B cell (primary cell): ENCODE data around the gene MAGIX.

ENCODE experiments used
- EZH2 ChIP-seq: IDR thresholded peaks from 2 replicates; pipeline ENCODE4 v1.6.1; 2012; ENCODE audit warnings: borderline replicate concordance, low read depth, mild to moderate bottlenecking, moderate library complexity, low read length; ENCODE audit not compliant: insufficient read depth, poor library complexity, severe bottlenecking
- TF ChIP-seq, protein P1 (sequence below): fragments of 200-600 bp; IDR thresholded peaks from one replicate; pipeline ENCODE4 v1.8.0; 2022; ENCODE audit warnings: antibody characterized with exemption, mild to moderate bottlenecking

DNA sequence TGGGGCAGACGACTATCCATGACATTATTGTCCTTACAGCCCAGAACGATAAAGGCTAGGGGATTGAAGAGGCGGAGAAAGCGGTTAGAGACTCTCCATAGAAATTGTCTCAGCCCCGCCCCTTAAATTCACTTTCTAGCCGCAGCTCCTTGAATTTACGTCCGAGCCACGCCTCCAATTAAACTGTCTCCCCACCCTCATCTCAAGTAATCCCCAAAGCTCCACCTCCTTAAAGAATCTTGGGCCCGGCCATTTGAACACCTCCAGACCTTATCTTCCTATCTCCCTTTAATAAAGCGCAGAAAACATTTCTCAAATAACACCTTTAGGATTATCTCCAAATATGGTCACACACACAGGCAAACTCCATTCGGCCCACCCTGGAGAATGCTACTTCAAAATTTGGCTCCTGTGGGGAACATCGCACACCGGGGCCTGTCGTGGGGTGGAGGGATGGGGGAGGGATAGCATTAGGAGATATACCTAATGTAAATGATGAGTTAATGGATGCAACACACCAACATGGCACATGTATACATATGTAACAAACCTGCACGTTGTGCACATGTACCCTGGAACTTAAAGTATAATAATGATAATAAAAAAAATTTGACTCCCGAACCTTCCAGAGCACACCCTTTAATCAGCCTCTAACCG, 7.2 kb upstream of the MAGIX start:
- TF ChIP-seq, protein P1, sequence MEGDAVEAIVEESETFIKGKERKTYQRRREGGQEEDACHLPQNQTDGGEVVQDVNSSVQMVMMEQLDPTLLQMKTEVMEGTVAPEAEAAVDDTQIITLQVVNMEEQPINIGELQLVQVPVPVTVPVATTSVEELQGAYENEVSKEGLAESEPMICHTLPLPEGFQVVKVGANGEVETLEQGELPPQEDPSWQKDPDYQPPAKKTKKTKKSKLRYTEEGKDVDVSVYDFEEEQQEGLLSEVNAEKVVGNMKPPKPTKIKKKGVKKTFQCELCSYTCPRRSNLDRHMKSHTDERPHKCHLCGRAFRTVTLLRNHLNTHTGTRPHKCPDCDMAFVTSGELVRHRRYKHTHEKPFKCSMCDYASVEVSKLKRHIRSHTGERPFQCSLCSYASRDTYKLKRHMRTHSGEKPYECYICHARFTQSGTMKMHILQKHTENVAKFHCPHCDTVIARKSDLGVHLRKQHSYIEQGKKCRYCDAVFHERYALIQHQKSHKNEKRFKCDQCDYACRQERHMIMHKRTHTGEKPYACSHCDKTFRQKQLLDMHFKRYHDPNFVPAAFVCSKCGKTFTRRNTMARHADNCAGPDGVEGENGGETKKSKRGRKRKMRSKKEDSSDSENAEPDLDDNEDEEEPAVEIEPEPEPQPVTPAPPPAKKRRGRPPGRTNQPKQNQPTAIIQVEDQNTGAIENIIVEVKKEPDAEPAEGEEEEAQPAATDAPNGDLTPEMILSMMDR = no peak
- no peak for TF ChIP-seq EZH2
